ENCODE measurements around the gene CLBA1.
"Not testable (repeated sequence)": the region's sequence is repeated elsewhere in the genome, so short reads cannot be mapped to it uniquely, and the experiment has no call there.

The CLBA1 gene

GRCh38 chr14:105015905-105016304 is 30.3 kb downstream of the CLBA1 start:
- H3K4me1 ChIP-seq = peaks cover 40% of the 10 kb centered on the region
- no peak for DNase-seq (ENCODE audit: low spot score in 2 of 2)
- no peak overlapping the region for H3K4me3 ChIP-seq
- peaks cover 62% of the 10 kb centered on the region for H3K36me3 ChIP-seq (replicated peaks)
- H3K9me3 ChIP-seq = no peaks in the 10 kb centered on the region
- in situ Hi-C loops (cut with MboI; ENCODE audit: low sequenced_read_pairs) = no loop called here
- no peaks in the 10 kb centered on the region for H3K27me3 ChIP-seq (ENCODE audit: low read depth)

DNA sequence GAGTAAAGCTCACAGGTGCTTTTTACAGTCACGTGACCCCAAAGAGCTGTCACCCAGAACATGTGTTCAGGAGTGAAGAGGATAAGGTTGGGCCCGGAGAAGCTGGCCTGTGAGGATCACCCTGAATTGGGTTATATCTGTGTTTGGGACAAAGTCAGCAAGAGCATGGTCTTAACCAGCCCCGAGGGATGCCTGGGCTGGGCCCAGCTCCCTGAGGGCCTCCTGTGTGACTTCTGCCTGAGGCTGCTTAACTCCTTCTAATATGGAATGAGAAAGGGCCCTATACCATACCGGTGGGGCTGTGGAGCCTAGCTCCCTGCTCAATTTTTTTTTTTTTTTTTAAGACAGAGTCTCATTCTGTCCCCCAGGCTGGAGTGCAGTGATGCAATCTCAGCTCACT is 32.8 kb downstream of the CLBA1 start:
- in situ Hi-C loops (cut with MboI; ENCODE audit: low sequenced_read_pairs) = no loop called here
- Histone ChIP-seq H3K36me3 (replicated peaks) (peaks cover 38% of the 10 kb centered on the region), H3K4me3 (peak overlapping the region; percentile 83), H3K4me1 (peaks cover 40% of the 10 kb centered on the region), H3K27me3 (ENCODE audit: low read depth) (no peaks in the 10 kb centered on the region), H3K9me3 (no peaks in the 10 kb centered on the region)
- peak in 1 of 2 experiments; percentile 33 for DNase-seq (ENCODE audit: low spot score in 2 of 2)

DNA sequence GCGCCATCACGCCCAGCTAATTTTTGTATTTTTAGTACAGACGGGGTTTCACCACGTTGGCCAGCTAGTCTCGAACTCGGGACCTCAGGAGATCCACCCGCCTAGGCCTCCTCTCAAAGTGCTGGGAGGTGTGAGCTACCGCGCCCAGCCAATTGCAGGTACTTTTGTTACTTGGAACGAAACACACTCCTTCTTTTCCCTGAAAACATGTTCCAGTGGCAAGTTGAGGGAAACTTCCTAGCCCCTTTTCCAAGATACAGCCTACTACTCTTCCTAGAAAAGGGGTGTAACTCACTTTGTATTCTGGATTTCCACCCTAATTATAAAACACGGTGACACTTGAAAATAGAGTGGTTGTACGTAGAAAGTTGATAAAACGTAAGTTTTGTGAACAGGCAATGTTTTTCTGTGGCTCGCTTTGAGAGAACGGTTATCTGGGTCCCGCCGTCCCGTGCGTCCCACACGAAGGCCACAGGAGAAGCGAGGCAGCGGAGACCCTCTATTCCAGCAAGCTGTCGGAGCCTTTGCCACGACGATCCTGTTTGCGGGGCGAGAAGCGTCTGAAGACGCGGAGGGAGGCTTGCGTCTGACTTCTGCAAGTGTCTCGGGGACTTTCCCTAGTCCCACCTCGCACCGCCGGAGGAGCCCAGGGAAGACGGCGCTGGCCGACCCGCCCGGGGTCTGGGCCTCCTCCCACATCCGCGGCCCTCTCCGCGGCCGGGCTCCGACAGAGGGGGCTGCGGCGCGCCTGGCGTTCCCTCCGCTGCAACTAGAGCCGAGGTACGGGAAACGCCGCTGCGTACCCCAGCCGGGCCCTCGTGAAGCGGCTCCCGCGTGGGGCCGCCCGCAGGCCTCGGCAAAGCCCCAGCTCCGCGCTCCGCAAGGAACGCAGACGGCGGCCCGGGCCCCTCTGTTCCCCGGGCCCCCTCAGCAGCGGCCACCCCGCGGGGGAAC is 34.5 kb downstream of the CLBA1 start:
- Histone ChIP-seq H3K36me3 (replicated peaks) (peaks cover 37% of the 10 kb centered on the region), H3K27me3 (ENCODE audit: low read depth) (no peaks in the 10 kb centered on the region), H3K4me3 (peak overlapping the region; percentile 83), H3K4me1 (peaks cover 28% of the 10 kb centered on the region), H3K9me3 (no peaks in the 10 kb centered on the region)
- DNase-seq (ENCODE audit: low spot score in 2 of 2) = peak in 1 of 2 experiments; percentile 41
- in situ Hi-C loops (cut with MboI; ENCODE audit: low sequenced_read_pairs) = no loop called here

- in situ Hi-C loops (cut with MboI; ENCODE audit: low sequenced_read_pairs) = no loop called here
- H3K27me3 ChIP-seq (ENCODE audit: low read depth) = no peaks in the 10 kb centered on the region
- peak; percentile 88 to 98 for DNase-seq (ENCODE audit: low spot score in 2 of 2)
- peak within 1 kb of the TSS; percentile 83 for H3K4me3 ChIP-seq
- peaks cover 19% of the 10 kb centered on the region for H3K4me1 ChIP-seq
- peaks cover 34% of the 10 kb centered on the region for H3K36me3 ChIP-seq (replicated peaks)
- no peaks in the 10 kb centered on the region for H3K9me3 ChIP-seq
Observed at GRCh38 chr14:105020815-105021655, 35.4 kb downstream of the CLBA1 start, which contains the start of gene CDCA4. CDCA4 (minus strand) TSS chr14:105021083; CDS start chr14:105011929, 9,154 bp downstream.

- in situ Hi-C loops (cut with MboI; ENCODE audit: low sequenced_read_pairs) = no loop called here
- H3K4me3 ChIP-seq = peak overlapping the region; percentile 60
- H3K9me3 ChIP-seq = no peaks in the 10 kb centered on the region
- H3K36me3 ChIP-seq (replicated peaks) = peaks cover 28% of the 10 kb centered on the region
- DNase-seq (ENCODE audit: low spot score in 2 of 2) = peak; percentile 66 to 78
- H3K27me3 ChIP-seq (ENCODE audit: low read depth) = no peaks in the 10 kb centered on the region
- H3K4me1 ChIP-seq = peaks cover 12% of the 10 kb centered on the region
Observed at GRCh38 chr14:105021656-105022275, 36.2 kb downstream of the CLBA1 start.

- H3K36me3 ChIP-seq (replicated peaks) = peaks cover 27% of the 10 kb centered on the region
- DNase-seq (ENCODE audit: low spot score in 2 of 2) = no peak
- no peaks in the 10 kb centered on the region for H3K9me3 ChIP-seq
- H3K4me3 ChIP-seq = peak overlapping the region; percentile 60
- in situ Hi-C loops (cut with MboI; ENCODE audit: low sequenced_read_pairs) = no loop called here
- H3K4me1 ChIP-seq = peaks cover 9% of the 10 kb centered on the region
- no peaks in the 10 kb centered on the region for H3K27me3 ChIP-seq (ENCODE audit: low read depth)
Observed at GRCh38 chr14:105022276-105022670, 36.7 kb downstream of the CLBA1 start.

DNA sequence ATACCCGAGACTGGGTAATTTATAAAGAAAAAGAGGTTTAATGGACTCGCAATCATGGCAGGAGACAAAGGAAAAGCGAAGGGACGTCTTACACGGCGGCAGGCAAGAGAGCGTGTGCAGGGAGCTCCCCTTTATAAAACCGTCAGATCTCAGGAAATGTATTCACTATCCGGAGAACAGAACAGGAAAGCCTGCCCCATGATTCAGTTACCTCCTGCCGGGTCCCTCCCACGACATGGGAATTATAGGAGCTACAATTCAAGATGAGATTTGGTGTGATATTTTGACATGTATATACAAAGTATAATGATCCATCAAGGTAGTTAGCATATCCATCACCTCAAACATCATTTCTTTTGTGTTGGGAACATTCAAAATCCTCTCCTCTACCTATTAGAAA is 37.6 kb downstream of the CLBA1 start:
- DNase-seq (ENCODE audit: low spot score in 2 of 2) = no peak
- Histone ChIP-seq H3K4me3 (no peak overlapping the region), H3K9me3 (no peaks in the 10 kb centered on the region), H3K4me1 (peaks cover 3% of the 10 kb centered on the region), H3K36me3 (replicated peaks) (peaks cover 23% of the 10 kb centered on the region), H3K27me3 (ENCODE audit: low read depth) (no peaks in the 10 kb centered on the region)
- in situ Hi-C loops (cut with MboI; ENCODE audit: low sequenced_read_pairs) = no loop called here

GRCh38 chr14:105023791-105024480 is 38.3 kb downstream of the CLBA1 start:
- no peaks in the 10 kb centered on the region; the same call in 1 of the 2 replicates for H3K4me1 ChIP-seq
- H3K36me3 ChIP-seq (replicated peaks) = peaks cover 17% of the 10 kb centered on the region
- no peaks in the 10 kb centered on the region for H3K27me3 ChIP-seq (ENCODE audit: low read depth)
- no peak overlapping the region for H3K4me3 ChIP-seq
- H3K9me3 ChIP-seq = no peaks in the 10 kb centered on the region
- DNase-seq (ENCODE audit: low spot score in 2 of 2) = no peak
- in situ Hi-C loops (cut with MboI; ENCODE audit: low sequenced_read_pairs) = no loop called here

- no peaks in the 10 kb centered on the region for H3K27me3 ChIP-seq (ENCODE audit: low read depth)
- H3K9me3 ChIP-seq = no peaks in the 10 kb centered on the region
- H3K4me1 ChIP-seq = no peaks in the 10 kb centered on the region; the same call in 1 of the 2 replicates
- in situ Hi-C loops (cut with MboI; ENCODE audit: low sequenced_read_pairs) = no loop called here
- DNase-seq (ENCODE audit: low spot score in 2 of 2) = no peak
- H3K36me3 ChIP-seq (replicated peaks) = peaks cover 4% of the 10 kb centered on the region
- H3K4me3 ChIP-seq = no peak overlapping the region
Observed at GRCh38 chr14:105025429-105025828, 39.8 kb downstream of the CLBA1 start.

DNA sequence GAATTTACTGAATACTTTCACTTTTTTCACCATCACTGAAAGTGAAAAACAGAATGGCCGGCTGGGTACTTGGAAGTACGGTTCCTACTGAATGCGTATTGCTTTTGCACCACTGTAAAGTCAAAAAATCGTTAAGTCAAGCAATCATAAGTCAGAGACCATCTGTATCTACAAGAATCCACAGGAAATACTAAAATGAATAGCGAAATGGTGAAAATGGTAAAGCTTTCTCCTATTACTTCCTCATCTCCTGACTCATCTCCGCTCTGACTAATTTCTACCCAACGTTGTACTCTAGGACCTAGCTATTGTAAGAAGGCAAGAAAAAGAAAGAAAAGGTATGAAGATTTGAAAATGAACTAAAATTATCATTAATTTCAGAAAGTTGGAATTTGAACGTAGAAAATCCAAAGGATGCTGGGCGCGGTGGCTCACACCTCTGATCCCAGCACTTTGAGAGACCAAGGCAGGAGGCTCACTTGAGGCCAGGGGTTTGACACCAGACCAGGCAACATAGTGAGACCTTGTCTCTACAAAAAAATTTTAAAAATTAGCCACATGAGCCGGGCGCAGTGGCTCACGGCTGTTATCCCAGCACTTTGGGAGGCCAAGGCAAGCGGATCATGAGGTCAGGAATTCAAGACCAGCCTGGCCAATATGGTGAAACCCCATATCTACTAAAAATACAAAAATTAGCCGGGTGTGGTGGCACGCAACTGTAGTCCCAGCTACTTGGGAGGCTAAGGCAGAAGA is 40.6 kb downstream of the CLBA1 start:
- Histone ChIP-seq H3K9me3 (no peaks in the 10 kb centered on the region), H3K4me1 (no peaks in the 10 kb centered on the region; the same call in 1 of the 2 replicates), H3K4me3 (no peak overlapping the region), H3K27me3 (ENCODE audit: low read depth) (no peaks in the 10 kb centered on the region), H3K36me3 (replicated peaks) (no peaks in the 10 kb centered on the region)
- DNase-seq (ENCODE audit: low spot score in 2 of 2) = no peak
- in situ Hi-C loops (cut with MboI; ENCODE audit: low sequenced_read_pairs) = no loop called here

GRCh38 chr14:105026802-105027563 is 41.4 kb downstream of the CLBA1 start:
- Histone ChIP-seq H3K9me3 (no peaks in the 10 kb centered on the region), H3K4me1 (no peaks in the 10 kb centered on the region; the same call in 1 of the 2 replicates), H3K36me3 (replicated peaks) (no peaks in the 10 kb centered on the region), H3K4me3 (no peak overlapping the region), H3K27me3 (ENCODE audit: low read depth) (no peaks in the 10 kb centered on the region)
- in situ Hi-C loops (cut with MboI; ENCODE audit: low sequenced_read_pairs) = no loop called here
- DNase-seq (ENCODE audit: low spot score in 2 of 2) = no peak

DNA sequence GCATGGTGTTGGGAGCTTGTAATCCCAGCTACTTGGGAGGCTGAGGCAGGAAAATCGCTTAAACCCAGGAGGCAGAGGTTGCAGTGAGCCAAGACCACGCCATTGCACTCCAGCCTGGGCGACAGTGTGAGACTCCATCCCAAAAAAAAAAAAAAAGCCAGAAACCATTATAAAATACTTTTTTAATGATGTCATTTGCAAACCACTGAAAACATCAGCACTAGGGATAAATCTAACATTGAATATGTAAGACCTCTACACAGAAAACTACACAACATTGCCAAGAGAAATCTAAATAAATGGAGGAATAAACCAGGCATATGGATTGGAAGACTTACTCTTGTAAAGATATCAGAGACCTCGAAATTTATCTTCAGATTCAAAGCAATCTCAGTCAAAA is 42.1 kb downstream of the CLBA1 start:
- H3K9me3 ChIP-seq; DNase-seq (ENCODE audit: low spot score in 2 of 2); in situ Hi-C loops (cut with MboI; ENCODE audit: low sequenced_read_pairs); H3K4me3 ChIP-seq; H3K27me3 ChIP-seq (ENCODE audit: low read depth); H3K36me3 ChIP-seq (replicated peaks); H3K4me1 ChIP-seq: not testable (repeated sequence)

Data from HAP-1 (cell line).